ENCODE data around the gene ARF3. TPM values are rescaled to one million over a fixed set of nuclear protein-coding genes. Genes with fewer than 3 reads are reported as not detected.

ARF3 gene
- total and polyA plus RNA-seq, 2 of the 13 experiments (the other 11 are each of a cell fraction or from before 2014, with no cell fraction given) = 53.8 to 57.9 TPM

DNA sequence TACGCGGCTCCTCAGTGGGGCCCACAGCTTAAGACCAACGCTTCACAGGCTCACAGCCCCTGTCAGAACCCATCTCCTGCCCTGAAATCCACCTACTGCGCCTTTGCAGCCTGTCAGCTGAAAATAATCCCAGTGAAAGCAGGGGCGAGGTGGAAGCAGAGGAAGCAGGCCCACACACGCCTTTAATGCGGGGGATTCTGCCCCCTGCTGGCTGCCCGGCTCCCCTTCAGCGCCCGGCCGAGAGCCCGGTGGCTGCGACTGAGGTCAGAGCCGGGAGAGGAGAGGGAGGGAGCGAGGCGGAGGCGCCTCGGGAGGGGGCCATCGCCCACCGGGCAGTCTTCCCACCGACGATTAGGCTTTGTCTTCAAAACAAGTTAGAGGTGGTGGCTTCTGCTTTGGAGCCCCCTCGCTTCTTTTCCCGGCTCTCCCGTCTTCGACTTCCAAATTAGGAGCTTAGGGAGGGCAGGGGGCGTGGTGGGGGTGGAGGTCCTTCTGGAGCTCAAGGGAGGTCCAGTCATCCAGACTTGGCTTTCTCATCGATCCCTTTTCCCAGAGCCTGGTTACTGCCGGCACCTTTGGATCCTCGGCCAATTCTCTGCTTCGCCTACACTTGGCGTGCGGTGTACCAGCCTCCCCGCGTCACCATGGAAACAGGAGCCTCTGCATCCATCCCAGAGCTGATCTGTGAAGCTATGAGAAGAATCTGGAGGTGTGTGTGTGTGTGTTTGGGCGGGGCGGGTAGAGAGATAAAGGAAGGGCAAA is 66.4 kb downstream of the ARF3 start (continued):
- TF ChIP-seq BORCS8-MEF2B (CRISPR knock-in tag; IDR thresholded peaks at IDR 0.05) (peak; percentile 67; the same call in 1 of the 2 replicates), NR1H2 (CRISPR knock-in tag; IDR thresholded peaks at IDR 0.05; ENCODE audit: borderline replicate concordance, low read depth) (no peak), PITX1 (CRISPR knock-in tag; IDR thresholded peaks at IDR 0.05) (peak; percentile 74; the same call in 1 of the 2 replicates), ZNF713 (CRISPR knock-in tag; IDR thresholded peaks at IDR 0.05) (no peak), ZNF552 (CRISPR knock-in tag; IDR thresholded peaks at IDR 0.05; ENCODE audit: borderline replicate concordance) (no peak), ZBTB7B (CRISPR knock-in tag; IDR thresholded peaks at IDR 0.05) (no peak), ETV5 (CRISPR knock-in tag; IDR thresholded peaks at IDR 0.05; ENCODE audit: borderline replicate concordance) (peak; percentile 27; the same call in 1 of the 2 replicates), ZNF235 (CRISPR knock-in tag; IDR thresholded peaks at IDR 0.05; ENCODE audit: borderline replicate concordance) (no peak), SP1 (IDR thresholded peaks at IDR 0.05) (no peak), SP1 (CRISPR knock-in tag; IDR thresholded peaks at IDR 0.05) (no peak), KLF12 (CRISPR knock-in tag; IDR thresholded peaks at IDR 0.05; ENCODE audit: borderline replicate concordance) (no peak), MTF2 (CRISPR knock-in tag; IDR thresholded peaks at IDR 0.05; ENCODE audit: borderline replicate concordance) (no peak), ARID5B (CRISPR knock-in tag; IDR thresholded peaks at IDR 0.05) (peak; percentile 52; the same call in 1 of the 2 replicates), NFAT5 (CRISPR knock-in tag; IDR thresholded peaks at IDR 0.05) (no peak)
- TF ChIP-seq, protein P1, sequence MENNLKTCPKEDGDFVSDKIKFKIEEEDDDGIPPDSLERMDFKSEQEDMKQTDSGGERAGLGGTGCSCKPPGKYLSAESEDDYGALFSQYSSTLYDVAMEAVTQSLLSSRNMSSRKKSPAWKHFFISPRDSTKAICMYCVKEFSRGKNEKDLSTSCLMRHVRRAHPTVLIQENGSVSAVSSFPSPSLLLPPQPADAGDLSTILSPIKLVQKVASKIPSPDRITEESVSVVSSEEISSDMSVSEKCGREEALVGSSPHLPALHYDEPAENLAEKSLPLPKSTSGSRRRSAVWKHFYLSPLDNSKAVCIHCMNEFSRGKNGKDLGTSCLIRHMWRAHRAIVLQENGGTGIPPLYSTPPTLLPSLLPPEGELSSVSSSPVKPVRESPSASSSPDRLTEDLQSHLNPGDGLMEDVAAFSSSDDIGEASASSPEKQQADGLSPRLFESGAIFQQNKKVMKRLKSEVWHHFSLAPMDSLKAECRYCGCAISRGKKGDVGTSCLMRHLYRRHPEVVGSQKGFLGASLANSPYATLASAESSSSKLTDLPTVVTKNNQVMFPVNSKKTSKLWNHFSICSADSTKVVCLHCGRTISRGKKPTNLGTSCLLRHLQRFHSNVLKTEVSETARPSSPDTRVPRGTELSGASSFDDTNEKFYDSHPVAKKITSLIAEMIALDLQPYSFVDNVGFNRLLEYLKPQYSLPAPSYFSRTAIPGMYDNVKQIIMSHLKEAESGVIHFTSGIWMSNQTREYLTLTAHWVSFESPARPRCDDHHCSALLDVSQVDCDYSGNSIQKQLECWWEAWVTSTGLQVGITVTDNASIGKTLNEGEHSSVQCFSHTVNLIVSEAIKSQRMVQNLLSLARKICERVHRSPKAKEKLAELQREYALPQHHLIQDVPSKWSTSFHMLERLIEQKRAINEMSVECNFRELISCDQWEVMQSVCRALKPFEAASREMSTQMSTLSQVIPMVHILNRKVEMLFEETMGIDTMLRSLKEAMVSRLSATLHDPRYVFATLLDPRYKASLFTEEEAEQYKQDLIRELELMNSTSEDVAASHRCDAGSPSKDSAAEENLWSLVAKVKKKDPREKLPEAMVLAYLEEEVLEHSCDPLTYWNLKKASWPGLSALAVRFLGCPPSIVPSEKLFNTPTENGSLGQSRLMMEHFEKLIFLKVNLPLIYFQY (CRISPR knock-in tag; IDR thresholded peaks at IDR 0.05; ENCODE audit: borderline replicate concordance) = peak; percentile 25; the same call in 1 of the 2 replicates

All from HepG2 (cell line).